Astrocyte (in vitro differentiated cells and primary cell): ENCODE measurements around the gene NBEA.

Experiments used
- CTCF ChIP-seq: IDR thresholded peaks from 2 replicates; pipeline ENCODE4 v1.5.1; 2011; ENCODE audit warnings: low read depth, mild to moderate bottlenecking, inconsistent platforms, low read length, moderate library complexity; ENCODE audit not compliant: insufficient read depth
- EZH2 ChIP-seq: IDR thresholded peaks from 2 replicates; pipeline ENCODE4 v1.6.1; 2012; ENCODE audit warnings: mild to moderate bottlenecking, low read length, inconsistent platforms; ENCODE audit not compliant: insufficient read depth

- TF ChIP-seq EZH2 (no peak), CTCF (no peak)
These were observed 745.3 kb downstream of the NBEA start for GRCh38 chr13:35687336-35687735.
